DOHH2 (cell line): ENCODE measurements around the gene PIAS1.

Source experiments
- H3F3A ChIP-seq: fragments of 200-600 bp; sonication (generic), shearing (Covaris generic); 2 replicates; pipeline ENCODE4 v1.6.0; 2016; ENCODE audit warnings: antibody characterized with exemption, mild to moderate bottlenecking; ENCODE audit not compliant: control insufficient read depth, insufficient read depth
- H3K27ac ChIP-seq: fragments of 200-600 bp; sonication (generic); 2 replicates; pipeline ENCODE4 v1.5.1; 2014; ENCODE audit warnings: low read depth, mild to moderate bottlenecking, low read length, moderate library complexity
- H3K27me3 ChIP-seq: fragments of 200-600 bp; sonication (generic); 2 replicates; pipeline ENCODE4 v1.6.1; 2014; ENCODE audit warnings: mild to moderate bottlenecking, low read length, mixed read lengths; ENCODE audit not compliant: control insufficient read depth
- H3K36me3 ChIP-seq: fragments of 200-600 bp; sonication (generic); 2 replicates; pipeline ENCODE4 v1.6.1; 2014; ENCODE audit warnings: mild to moderate bottlenecking, low read length, moderate library complexity, mixed read lengths; ENCODE audit not compliant: control insufficient read depth
- H3K4me1 ChIP-seq: fragments of 200-600 bp; sonication (generic); 2 replicates; pipeline ENCODE4 v1.6.1; 2014; ENCODE audit warnings: mild to moderate bottlenecking, low read length, mixed read lengths; ENCODE audit not compliant: control insufficient read depth
- H3K4me2 ChIP-seq: fragments of 200-600 bp; sonication (generic); 2 replicates; pipeline ENCODE4 v1.6.0; 2014; ENCODE audit warnings: mild to moderate bottlenecking, low read length, moderate library complexity
- H3K4me3 ChIP-seq: fragments of 200-600 bp; sonication (generic); 2 replicates; pipeline ENCODE4 v1.5.1; 2014; ENCODE audit warnings: mild to moderate bottlenecking, low read length, mixed read lengths
- H3K79me2 ChIP-seq: fragments of 200-600 bp; sonication (generic); 2 replicates; pipeline ENCODE4 v1.6.1; 2014; ENCODE audit warnings: mild to moderate bottlenecking, low read length, mixed read lengths; ENCODE audit not compliant: control insufficient read depth
- H3K9me2 ChIP-seq: fragments of 200-600 bp; sonication (generic); replicated peaks from 2 replicates; pipeline ENCODE4 v1.6.1; 2014; ENCODE audit warnings: mild to moderate bottlenecking, low read length, mixed read lengths; ENCODE audit not compliant: control insufficient read depth
- H3K9me3 ChIP-seq: fragments of 200-600 bp; sonication (generic); 2 replicates; pipeline ENCODE4 v1.6.1; 2014; ENCODE audit warnings: antibody characterized with exemption, low read length, mixed read lengths; ENCODE audit not compliant: control insufficient read depth, insufficient read depth
- H4K20me1 ChIP-seq: fragments of 200-600 bp; sonication (generic); 2 replicates; pipeline ENCODE4 v1.6.0; 2014; ENCODE audit warnings: low read depth, mild to moderate bottlenecking, antibody characterized with exemption, low read length, moderate library complexity; ENCODE audit not compliant: control insufficient read depth, insufficient read depth
- EZH2phosphoT487 ChIP-seq: fragments of 200-600 bp; sonication (generic); IDR thresholded peaks from 2 replicates; pipeline ENCODE4 v1.6.1; 2017; ENCODE audit warnings: borderline replicate concordance, mild to moderate bottlenecking, antibody characterized with exemption, low read length, moderate library complexity, mixed read lengths
- TF ChIP-seq, protein P1 (sequence below): fragments of 200-600 bp; sonication (generic); IDR thresholded peaks from one replicate; pipeline ENCODE4 v1.5.1; 2014; ENCODE audit warnings: antibody characterized with exemption, mild to moderate bottlenecking, low read depth, low read length; ENCODE audit not compliant: poor library complexity, severe bottlenecking

PIAS1 gene

DNA sequence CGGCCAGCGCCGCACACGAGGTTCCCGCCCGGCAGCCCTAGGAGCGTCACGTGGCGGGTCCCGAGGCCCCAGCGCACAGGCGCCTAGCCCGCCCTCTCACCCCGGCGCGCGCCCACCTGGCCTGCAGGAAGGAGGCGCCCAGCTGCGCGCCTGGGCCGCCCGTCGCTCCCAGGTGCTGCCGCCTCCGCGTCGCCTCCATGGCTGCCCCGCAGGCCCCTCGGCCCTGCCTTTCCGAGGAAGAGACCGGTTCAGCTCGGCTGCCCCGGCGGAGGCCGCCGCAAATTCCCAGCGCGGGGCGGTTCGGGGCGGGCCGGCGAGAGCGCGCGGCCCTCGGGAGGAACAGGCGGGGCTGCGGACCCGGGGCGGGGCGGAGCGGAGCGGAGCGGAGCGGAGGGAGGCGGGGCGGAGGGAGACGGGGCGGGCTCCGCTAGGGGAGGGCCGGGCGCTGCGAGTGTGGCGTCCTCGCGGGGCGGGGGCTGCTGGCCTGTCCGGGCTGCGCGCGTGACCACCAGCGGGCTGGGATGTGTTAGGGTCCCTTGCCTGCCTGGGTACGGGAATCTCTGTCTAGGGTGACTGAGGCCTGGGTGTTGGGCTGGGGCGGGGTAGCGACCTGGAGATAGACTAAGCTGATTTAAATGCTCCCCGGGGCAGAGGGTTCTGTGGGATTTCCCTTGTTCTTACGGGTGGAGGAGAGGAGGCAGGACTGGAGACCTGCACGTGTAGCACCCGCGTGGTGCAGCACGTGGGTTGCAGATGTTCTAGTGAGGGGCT is 175.5 kb downstream of the PIAS1 start, which contains the start of gene CLN6:
CLN6 (minus strand) TSS at position 343 of the 771 bp plus-strand sequence; CDS start at position 199, 144 bp downstream.
- Histone ChIP-seq H3K9me3 (no peaks in the 10 kb centered on the region), H3K4me3 (peak within 1 kb of the TSS; percentile 98), H3K36me3 (peaks cover 20% of the 10 kb centered on the region), H3K4me2 (peak within 1 kb of the TSS; percentile 74), H3F3A (peaks cover 8% of the 10 kb centered on the region), H3K27me3 (no peaks in the 10 kb centered on the region), H3K4me1 (peaks cover 56% of the 10 kb centered on the region), H4K20me1 (no peaks in the 10 kb centered on the region), H3K9me2 (no peaks in the 10 kb centered on the region), H3K79me2 (peaks cover 47% of the 10 kb centered on the region), H3K27ac (peak within 1 kb of the TSS; percentile 80)
- TF ChIP-seq EZH2phosphoT487, result no peak
- TF ChIP-seq, protein P1, sequence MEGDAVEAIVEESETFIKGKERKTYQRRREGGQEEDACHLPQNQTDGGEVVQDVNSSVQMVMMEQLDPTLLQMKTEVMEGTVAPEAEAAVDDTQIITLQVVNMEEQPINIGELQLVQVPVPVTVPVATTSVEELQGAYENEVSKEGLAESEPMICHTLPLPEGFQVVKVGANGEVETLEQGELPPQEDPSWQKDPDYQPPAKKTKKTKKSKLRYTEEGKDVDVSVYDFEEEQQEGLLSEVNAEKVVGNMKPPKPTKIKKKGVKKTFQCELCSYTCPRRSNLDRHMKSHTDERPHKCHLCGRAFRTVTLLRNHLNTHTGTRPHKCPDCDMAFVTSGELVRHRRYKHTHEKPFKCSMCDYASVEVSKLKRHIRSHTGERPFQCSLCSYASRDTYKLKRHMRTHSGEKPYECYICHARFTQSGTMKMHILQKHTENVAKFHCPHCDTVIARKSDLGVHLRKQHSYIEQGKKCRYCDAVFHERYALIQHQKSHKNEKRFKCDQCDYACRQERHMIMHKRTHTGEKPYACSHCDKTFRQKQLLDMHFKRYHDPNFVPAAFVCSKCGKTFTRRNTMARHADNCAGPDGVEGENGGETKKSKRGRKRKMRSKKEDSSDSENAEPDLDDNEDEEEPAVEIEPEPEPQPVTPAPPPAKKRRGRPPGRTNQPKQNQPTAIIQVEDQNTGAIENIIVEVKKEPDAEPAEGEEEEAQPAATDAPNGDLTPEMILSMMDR, result no peak

DNA sequence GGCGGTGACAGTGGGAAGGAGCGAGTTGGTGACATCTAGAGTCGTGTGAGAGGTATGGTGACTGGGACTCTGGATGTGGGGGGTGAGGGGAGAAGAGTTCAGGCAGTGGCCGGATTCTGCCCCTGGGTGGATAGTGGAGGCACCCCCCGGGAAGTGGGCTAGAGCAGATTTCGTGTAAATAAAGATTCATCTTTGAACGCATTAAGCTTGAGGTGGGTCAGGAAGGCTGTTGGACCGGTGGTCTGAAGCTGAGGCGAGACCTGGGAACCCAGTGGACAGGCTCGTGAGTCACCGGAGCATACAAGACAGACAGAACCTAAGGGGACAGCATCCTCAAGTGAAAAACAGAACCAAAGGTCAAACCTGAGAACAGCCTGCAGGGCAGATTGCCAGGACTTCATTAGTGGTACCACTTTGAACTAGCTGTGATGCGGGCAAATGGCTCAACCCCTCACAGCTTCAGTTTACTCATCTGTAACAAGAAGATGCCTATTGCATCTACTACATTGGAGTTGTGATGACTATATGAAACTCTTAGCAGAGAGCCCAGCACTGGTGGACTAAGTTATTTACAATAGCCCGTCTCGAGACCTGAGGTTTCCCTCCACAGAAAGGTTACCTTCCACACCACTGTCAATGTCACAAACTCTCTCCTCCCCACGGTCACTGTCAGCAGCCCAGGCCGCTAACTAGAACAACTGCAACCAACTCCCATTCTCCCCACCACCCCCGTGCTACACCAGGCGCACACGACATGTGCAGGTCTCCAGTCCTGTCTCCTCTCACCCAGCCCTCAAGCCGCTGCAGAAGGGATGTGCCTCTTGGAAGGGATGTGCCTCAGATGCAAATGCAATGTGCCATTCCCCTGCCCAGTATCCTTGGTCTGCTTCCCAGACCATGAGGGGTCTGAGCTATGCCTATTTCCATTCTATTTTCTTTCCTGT is 176.3 kb downstream of the PIAS1 start:
- TF ChIP-seq, protein P1, result peak; percentile 42
- no peak for TF ChIP-seq EZH2phosphoT487
- H4K20me1 ChIP-seq, result no peaks in the 10 kb centered on the region
- peak overlapping the region; percentile 74 for H3K4me2 ChIP-seq
- H3K4me3 ChIP-seq, result peak overlapping the region; percentile 98
- peaks cover 48% of the 10 kb centered on the region for H3K4me1 ChIP-seq
- H3K36me3 ChIP-seq, result peaks cover 20% of the 10 kb centered on the region
- H3K79me2 ChIP-seq, result peaks cover 38% of the 10 kb centered on the region
- peak overlapping the region; percentile 80 for H3K27ac ChIP-seq
- H3K9me3 ChIP-seq, result no peaks in the 10 kb centered on the region
- no peaks in the 10 kb centered on the region for H3K9me2 ChIP-seq
- H3F3A ChIP-seq, result peaks cover 2% of the 10 kb centered on the region
- H3K27me3 ChIP-seq, result no peaks in the 10 kb centered on the region

DNA sequence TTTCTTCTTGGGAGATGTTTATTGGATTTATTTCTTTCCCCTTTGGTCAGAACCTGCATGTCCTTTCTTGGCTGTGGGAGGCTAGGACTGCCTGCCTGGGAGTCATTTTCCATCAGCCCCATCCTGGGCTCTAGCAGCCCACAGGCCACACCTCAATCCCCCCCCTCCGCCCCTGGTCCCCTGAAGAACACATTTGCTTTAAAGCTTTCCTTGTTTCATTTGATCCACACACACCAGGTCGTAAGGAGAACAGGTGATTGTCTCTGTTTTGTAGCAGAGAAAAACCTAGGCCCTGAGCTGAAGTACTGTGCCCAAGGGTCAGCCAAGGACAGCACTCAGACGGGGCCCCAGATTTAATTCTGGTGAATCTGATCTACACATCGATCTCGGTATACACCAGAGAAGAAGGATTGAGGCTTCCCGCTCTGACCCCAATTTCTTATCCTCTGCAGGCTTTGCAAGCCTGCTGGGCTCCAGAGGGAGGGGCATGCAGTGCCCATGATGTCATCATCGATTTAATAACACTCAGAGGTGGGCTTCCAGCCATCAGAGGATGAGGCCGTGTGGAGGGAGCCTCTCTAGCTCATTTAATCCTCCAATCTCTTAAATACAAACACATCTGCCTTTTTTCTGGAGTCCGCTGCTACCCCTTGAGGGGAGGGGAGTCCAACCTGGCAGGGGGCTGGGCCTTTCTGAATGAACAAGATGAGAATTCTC is 177.1 kb downstream of the PIAS1 start:
- H3F3A ChIP-seq, result no peaks in the 10 kb centered on the region
- peaks cover 20% of the 10 kb centered on the region for H3K36me3 ChIP-seq
- no peak for TF ChIP-seq EZH2phosphoT487
- TF ChIP-seq, protein P1, result no peak
- no peaks in the 10 kb centered on the region for H3K9me3 ChIP-seq
- no peaks in the 10 kb centered on the region for H4K20me1 ChIP-seq
- H3K27ac ChIP-seq, result no peak overlapping the region
- no peaks in the 10 kb centered on the region for H3K9me2 ChIP-seq
- no peak overlapping the region for H3K4me3 ChIP-seq
- H3K4me1 ChIP-seq, result peaks cover 39% of the 10 kb centered on the region
- H3K79me2 ChIP-seq, result peaks cover 30% of the 10 kb centered on the region
- H3K4me2 ChIP-seq, result peak overlapping the region; percentile 74; the same call in 1 of the 2 replicates
- no peaks in the 10 kb centered on the region for H3K27me3 ChIP-seq
